Measurements from ENCODE around the gene LPCAT2. TPM values are rescaled to one million over a fixed set of nuclear protein-coding genes. Genes with fewer than 3 reads are reported as not detected.

LPCAT2 gene
- total and polyA plus RNA-seq, 2 of the 8 experiments (the other 6 are each of a cell fraction or from before 2014, with no cell fraction given): 2.2 to 10.6 TPM

Other genes starting within 250 kb of the LPCAT2 start
- gene IRX6, start 184.9 kb upstream of the LPCAT2 start, total RNA-seq (2021; fragmentation: NEBNext Ultra II Directional; extraction: Animal tissue kit (Norgen Biotek cat#: 25700)): 0.55 and 0.61 TPM in 2 replicates
- not detected in 2 replicates for gene IRX6, start 184.9 kb upstream of the LPCAT2 start, polyA plus RNA-seq (2011; rRNA removed)
- gene MMP2, start 29.9 kb upstream of the LPCAT2 start, total RNA-seq (2021; fragmentation: NEBNext Ultra II Directional; extraction: Animal tissue kit (Norgen Biotek cat#: 25700)): 58.2 and 64.5 TPM in 2 replicates
- 33.6 and 45.0 TPM in 2 replicates for gene MMP2, start 29.9 kb upstream of the LPCAT2 start, polyA plus RNA-seq (2011; rRNA removed)
- gene CAPNS2, start 57.6 kb downstream of the LPCAT2 start, total RNA-seq (2021; fragmentation: NEBNext Ultra II Directional; extraction: Animal tissue kit (Norgen Biotek cat#: 25700)): 0.33 TPM in 1 of 2 replicates, not detected in the other
- 0.08 TPM in 1 of 2 replicates, not detected in the other for gene CAPNS2, start 57.6 kb downstream of the LPCAT2 start, polyA plus RNA-seq (2011; rRNA removed)
- 0.40 TPM in 1 of 2 replicates, not detected in the other for gene SLC6A2, start 146.9 kb downstream of the LPCAT2 start, total RNA-seq (2021; fragmentation: NEBNext Ultra II Directional; extraction: Animal tissue kit (Norgen Biotek cat#: 25700))
- 0.25 and 0.35 TPM in 2 replicates for gene SLC6A2, start 146.9 kb downstream of the LPCAT2 start, polyA plus RNA-seq (2011; rRNA removed)